Measurements from ENCODE around the gene HK1. TPM values are rescaled to one million over a fixed set of nuclear protein-coding genes. Genes with fewer than 3 reads are reported as not detected.
"Not testable (repeated sequence)": the region's sequence is repeated elsewhere in the genome, so short reads cannot be mapped to it uniquely, and the experiment has no call there.

Gene HK1
- total RNA-seq, 2 experiments from 2014 or later, result 213 to 220 TPM

DNA sequence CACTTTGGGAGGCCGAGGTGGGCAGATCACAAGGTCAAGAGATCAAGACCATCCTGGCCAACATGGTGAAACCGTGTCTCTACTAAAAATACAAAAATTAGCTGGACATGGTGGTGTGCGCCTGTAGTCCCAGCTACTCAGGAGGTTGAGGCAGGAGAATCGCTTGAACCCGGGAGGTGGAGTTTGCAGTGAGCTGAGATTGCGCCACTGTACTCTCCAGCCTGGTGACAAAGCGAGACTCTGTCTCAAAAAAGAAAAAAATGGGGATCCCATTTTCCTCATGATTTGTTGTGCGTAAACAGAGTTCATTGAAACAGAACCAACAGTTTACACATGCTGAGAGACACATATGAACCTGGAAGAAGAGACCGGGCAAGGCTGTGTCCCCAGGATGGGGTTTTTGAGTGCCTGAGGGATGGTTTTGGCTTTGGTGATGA is 55.6 kb downstream of the HK1 start:
- intact Hi-C loops (cut with micrococcal nuclease); H3K9me3 Mint-ChIP-seq; H3K4me3 Mint-ChIP-seq; DNase-seq; H3K27me3 Mint-ChIP-seq: not testable (repeated sequence)
- Mint-ChIP-seq H3K4me1 (ENCODE audit: low read depth) (peaks cover 57% of the 10 kb centered on the region), H3K36me3 (peaks cover 13% of the 10 kb centered on the region), H3K27ac (peak overlapping the region; percentile 72)
- ChIA-PET POLR2A (interaction anchor here (0.6 to 2.1 kb wide), 4 partner anchors 10 to 587 kb away, joined by 3 to 10 read pairs (median 4); no protein-coding TSS in a partner anchor), CTCF (interaction anchor here (0.8 kb wide), 1 partner anchor 10 kb away, joined by 4 read pairs; no protein-coding TSS in a partner anchor)

DNA sequence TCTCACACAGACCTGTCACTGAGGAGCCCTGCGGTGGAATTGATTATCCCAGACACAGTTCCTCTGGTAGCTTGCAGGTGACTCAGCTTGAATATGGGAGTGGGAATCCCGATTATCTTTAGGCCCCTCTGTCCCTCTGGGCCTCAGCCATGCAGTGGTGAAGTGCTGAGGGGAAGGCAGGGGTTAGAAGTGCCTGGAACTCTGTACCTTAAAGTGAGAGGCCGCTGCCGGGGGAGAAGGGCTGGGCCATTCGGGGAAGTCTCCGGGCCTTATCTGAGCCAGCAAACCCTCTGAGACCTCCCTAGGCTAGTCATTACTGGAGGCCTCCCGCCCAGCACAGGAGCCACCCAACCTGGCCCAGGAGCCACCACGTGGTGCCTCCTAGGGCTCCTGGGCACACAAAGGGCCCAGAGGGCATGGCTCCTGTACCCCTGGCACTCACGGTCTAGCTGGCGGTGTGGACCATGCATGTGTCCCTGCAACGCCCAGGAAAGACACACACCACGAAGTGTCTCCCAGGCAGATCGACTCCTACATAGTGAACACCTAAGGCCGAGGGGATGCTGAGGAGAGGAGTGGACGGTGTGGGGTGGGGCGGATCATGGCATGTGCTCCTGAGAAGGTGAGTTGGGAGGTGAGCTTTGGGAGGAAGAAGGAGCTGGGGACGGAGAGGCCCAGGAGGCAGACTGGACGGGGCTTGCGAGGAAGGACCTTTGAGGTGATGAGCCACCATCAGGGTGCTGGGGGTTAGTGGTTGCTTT is 56.2 kb downstream of the HK1 start:
- no peaks in the 10 kb centered on the region for H3K9me3 Mint-ChIP-seq
- H3K27me3 Mint-ChIP-seq, result no peaks in the 10 kb centered on the region
- H3K4me1 Mint-ChIP-seq (ENCODE audit: low read depth), result peaks cover 60% of the 10 kb centered on the region
- no peak for DNase-seq
- H3K27ac Mint-ChIP-seq, result peak overlapping the region; percentile 72
- peaks cover 10% of the 10 kb centered on the region for H3K36me3 Mint-ChIP-seq
- ChIA-PET CTCF (interaction anchor here (1.2 kb wide), 1 partner anchor 15 kb away, joined by 4 read pairs; no protein-coding TSS in a partner anchor), POLR2A (interaction anchor here (0.6 to 2.1 kb wide), 5 partner anchors 11 to 588 kb away, joined by 3 to 10 read pairs (median 4); no protein-coding TSS in a partner anchor)
- H3K4me3 Mint-ChIP-seq, result peak overlapping the region; percentile 54
- intact Hi-C loops (cut with micrococcal nuclease), result no loop called here

DNA sequence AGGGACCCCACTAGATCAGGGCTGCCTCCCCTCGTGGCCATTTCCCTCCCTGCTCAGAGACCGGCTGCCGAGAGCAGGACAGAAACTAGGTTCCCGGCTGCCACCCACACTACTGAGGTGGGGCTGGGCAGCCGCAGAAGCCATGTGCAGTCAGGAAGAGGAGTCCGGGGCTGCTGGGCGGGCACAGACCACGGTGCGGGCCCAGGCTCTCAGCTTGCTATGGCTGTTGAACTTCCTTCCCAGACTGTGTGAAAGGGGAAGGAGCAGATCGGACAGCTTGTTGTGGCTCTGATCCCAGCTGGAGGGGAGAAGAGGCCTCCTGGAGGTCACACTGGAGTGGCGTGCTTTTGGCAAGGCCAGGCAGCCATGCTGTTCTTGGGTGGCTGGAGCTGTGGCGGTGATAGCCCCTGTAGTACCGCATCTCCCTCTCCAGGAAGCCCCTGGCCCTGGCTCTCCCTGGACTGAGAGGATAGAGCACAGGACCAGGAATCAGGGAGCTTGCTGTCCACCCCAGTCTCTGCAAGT is 56.8 kb downstream of the HK1 start:
- peaks cover 5% of the 10 kb centered on the region for H3K36me3 Mint-ChIP-seq
- H3K27me3 Mint-ChIP-seq, result no peaks in the 10 kb centered on the region
- H3K27ac Mint-ChIP-seq, result peak overlapping the region; percentile 72
- H3K4me3 Mint-ChIP-seq, result peak overlapping the region; percentile 54
- CTCF ChIA-PET, result interaction anchor here (1.1 to 1.2 kb wide), 2 partner anchors 16 to 29 kb away, joined by 3 to 4 read pairs; no protein-coding TSS in a partner anchor
- intact Hi-C loops (cut with micrococcal nuclease), result no loop called here
- POLR2A ChIA-PET, result interaction anchor here (1.5 to 2.1 kb wide), 3 partner anchors 14 to 17 kb away, joined by 3 to 10 read pairs (median 6); no protein-coding TSS in a partner anchor
- peak; percentile 56 for DNase-seq
- H3K9me3 Mint-ChIP-seq, result no peaks in the 10 kb centered on the region
- peaks cover 62% of the 10 kb centered on the region for H3K4me1 Mint-ChIP-seq (ENCODE audit: low read depth)

DNA sequence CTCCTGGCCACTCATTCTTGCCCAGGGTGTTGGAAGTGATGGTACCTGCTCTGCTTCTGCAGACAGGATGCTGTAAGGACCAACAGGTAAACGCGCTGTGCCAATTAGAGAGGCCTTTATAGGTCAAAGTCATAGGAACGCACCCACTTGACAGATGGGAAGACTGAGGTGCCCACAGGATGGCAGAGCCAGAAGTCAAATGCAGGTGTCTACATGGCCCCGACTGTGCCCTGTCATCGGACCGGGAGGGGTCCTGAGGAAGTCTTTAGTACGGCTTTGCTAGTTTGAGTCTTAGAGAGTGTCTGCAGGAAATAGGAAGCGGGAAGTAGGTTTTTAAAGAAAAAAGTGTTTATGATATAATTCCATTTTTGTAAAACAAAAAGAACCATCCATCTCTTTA is 57.3 kb downstream of the HK1 start:
- peaks cover 60% of the 10 kb centered on the region for H3K4me1 Mint-ChIP-seq (ENCODE audit: low read depth)
- intact Hi-C loops (cut with micrococcal nuclease), result no loop called here
- no peak overlapping the region for H3K27ac Mint-ChIP-seq
- ChIA-PET CTCF (interaction anchor here (1.1 to 1.2 kb wide), 2 partner anchors 16 to 28 kb away, joined by 3 to 4 read pairs; no protein-coding TSS in a partner anchor), POLR2A (interaction anchor here (1.5 to 2.1 kb wide), 3 partner anchors 15 to 18 kb away, joined by 3 to 10 read pairs (median 6); no protein-coding TSS in a partner anchor)
- peaks cover 2% of the 10 kb centered on the region for H3K36me3 Mint-ChIP-seq
- H3K27me3 Mint-ChIP-seq, result no peaks in the 10 kb centered on the region
- H3K9me3 Mint-ChIP-seq, result no peaks in the 10 kb centered on the region
- DNase-seq, result no peak
- no peak overlapping the region for H3K4me3 Mint-ChIP-seq

DNA sequence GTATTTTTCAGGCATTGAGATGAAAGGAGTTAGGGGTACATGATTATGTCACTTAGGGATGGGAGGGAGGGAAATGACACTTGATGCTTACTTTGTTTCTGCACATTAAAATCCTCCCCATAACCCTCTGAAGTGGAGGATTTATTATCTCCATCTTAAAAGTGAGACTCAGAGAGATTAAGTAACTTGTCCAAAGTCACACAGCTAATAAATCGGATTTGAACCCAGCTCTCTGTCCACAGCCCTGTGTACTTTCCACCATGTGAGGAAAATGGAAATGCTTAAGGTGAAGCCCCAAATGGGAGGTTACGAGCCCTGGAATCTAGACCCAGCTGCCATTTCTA is 58.6 kb downstream of the HK1 start:
- Mint-ChIP-seq H3K4me3 (no peak overlapping the region), H3K27me3 (no peaks in the 10 kb centered on the region), H3K36me3 (peaks cover 1% of the 10 kb centered on the region), H3K4me1 (ENCODE audit: low read depth) (peaks cover 64% of the 10 kb centered on the region), H3K9me3 (no peaks in the 10 kb centered on the region), H3K27ac (no peak overlapping the region)
- CTCF ChIA-PET, result no interaction called here
- POLR2A ChIA-PET, result interaction anchor here (1.6 kb wide), 1 partner anchor 18 kb away, joined by 6 read pairs; no protein-coding TSS in a partner anchor
- intact Hi-C loops (cut with micrococcal nuclease), result no loop called here
- DNase-seq, result no peak

DNA sequence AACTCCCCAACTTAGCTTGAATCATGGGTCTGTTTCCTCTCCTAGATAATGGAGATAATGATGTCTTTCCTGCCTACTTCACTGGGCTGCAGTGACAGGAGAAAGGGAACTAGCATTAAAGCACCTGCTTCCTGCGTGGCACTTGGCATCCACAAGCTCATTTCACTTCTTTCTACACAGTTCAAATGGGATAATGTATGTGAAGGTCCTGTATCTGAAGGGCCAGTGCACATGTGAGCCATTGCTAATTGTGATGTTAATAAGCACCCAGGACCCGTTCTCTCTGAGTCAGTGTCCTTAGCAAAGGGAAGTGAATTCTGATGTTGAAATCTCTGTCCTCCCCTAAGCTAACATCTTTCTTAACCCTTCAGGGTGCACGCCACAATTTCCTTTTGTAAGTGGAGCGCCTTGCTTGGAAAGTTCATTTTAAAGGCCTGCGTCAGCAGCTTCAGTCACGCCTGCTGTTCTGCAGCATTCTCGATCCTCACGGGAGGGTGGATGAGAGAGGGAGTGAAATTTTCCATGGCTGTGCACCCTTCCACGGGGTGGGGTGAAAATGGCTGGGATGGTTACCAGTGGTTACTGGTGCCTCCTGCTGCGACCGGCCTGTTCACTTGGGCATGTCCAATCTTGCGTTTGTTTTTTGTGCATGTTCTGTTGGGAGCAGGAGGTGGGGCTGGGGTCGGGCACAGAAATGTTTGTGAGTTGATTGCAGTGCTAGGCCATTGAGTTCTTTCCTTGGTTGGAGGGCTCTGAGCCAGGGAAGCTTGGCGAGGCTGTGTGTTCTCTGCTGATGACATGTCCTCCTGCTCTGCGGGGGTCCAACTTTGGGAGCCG is 59.2 kb downstream of the HK1 start:
- Mint-ChIP-seq H3K36me3 (peaks cover 1% of the 10 kb centered on the region), H3K27me3 (no peaks in the 10 kb centered on the region), H3K27ac (no peak overlapping the region), H3K9me3 (no peaks in the 10 kb centered on the region), H3K4me3 (no peak overlapping the region), H3K4me1 (ENCODE audit: low read depth) (peaks cover 65% of the 10 kb centered on the region)
- no peak for DNase-seq
- intact Hi-C loops (cut with micrococcal nuclease), result no loop called here
- CTCF ChIA-PET, result no interaction called here
- POLR2A ChIA-PET, result interaction anchor here (1.6 kb wide), 1 partner anchor 19 kb away, joined by 6 read pairs; no protein-coding TSS in a partner anchor

DNA sequence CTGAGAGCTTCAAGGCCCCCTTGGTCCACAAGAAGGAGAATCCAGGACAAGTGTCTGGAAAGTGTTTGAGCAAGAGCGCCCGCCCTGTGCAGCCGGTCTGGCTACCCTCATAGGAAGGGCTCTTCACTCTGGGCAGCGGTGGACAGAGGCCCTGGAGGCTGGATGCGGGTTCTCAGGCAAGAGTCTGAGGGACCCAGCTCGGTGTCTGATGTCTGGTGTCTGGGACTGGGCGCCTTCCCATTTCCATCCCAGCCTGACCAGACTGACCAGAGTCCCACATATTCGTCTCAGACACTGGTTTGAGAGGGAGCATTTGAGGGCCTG is 59.8 kb downstream of the HK1 start:
- Mint-ChIP-seq H3K9me3 (no peaks in the 10 kb centered on the region), H3K4me3 (no peak overlapping the region), H3K4me1 (ENCODE audit: low read depth) (peaks cover 66% of the 10 kb centered on the region), H3K36me3 (peaks cover 4% of the 10 kb centered on the region), H3K27ac (no peak overlapping the region), H3K27me3 (no peaks in the 10 kb centered on the region)
- POLR2A ChIA-PET, result interaction anchor here (1.6 kb wide), 1 partner anchor 19 kb away, joined by 6 read pairs; no protein-coding TSS in a partner anchor
- intact Hi-C loops (cut with micrococcal nuclease), result no loop called here
- no peak for DNase-seq
- CTCF ChIA-PET, result no interaction called here

DNA sequence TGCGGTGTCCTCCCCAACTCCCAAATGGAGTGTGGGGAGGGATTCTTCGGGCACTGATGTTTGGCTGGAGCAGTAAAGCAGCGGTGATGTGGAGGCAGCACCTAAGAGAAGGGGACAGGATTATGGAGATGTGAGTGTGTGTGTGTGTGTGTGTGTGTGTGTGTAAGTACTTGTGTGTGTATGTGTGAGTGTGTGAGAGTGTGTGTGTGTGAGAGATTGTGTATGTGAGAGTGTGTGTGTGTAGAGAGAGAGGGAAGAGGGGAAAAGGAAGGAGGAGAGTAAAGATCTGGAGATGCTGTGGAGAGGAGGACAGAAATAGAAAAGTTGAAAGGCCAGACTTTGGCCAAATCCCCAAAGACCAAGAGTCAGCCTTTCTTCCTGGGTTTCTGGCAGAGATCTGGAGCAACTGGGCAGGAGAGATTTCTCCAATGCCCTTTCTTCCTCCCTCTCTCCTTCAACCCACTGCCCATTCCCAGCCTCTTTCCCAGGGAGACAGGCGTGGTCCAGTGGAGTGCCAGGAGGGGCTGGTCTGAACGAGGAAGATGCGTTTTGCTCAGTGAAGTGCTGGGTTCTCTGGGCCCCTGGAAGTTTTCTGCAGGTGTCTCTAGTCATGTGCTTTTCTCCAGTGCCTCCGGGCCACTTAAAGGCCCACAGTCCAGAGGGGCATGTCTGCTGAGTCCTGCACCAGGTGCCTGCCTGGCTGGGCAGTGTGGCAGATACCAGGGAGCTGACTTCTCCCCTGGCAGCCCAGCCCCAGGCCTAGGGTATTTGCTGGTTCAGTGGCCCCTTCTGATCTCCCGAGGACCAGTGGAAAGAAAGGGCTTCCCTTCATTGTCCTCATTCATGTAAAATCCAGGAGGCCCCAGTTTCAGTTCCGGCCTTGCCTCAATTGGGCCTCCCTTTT is 60.5 kb downstream of the HK1 start:
- CTCF ChIA-PET, result interaction anchor here (0.9 kb wide), 1 partner anchor 69 kb away, joined by 3 read pairs; no protein-coding TSS in a partner anchor
- H3K4me1 Mint-ChIP-seq (ENCODE audit: low read depth), result peaks cover 73% of the 10 kb centered on the region
- H3K27ac Mint-ChIP-seq, result no peak overlapping the region
- POLR2A ChIA-PET, result no interaction called here
- H3K27me3 Mint-ChIP-seq, result no peaks in the 10 kb centered on the region
- intact Hi-C loops (cut with micrococcal nuclease), result no loop called here
- DNase-seq, result no peak
- H3K36me3 Mint-ChIP-seq, result peaks cover 8% of the 10 kb centered on the region
- H3K4me3 Mint-ChIP-seq, result no peak overlapping the region
- H3K9me3 Mint-ChIP-seq, result no peaks in the 10 kb centered on the region

DNA sequence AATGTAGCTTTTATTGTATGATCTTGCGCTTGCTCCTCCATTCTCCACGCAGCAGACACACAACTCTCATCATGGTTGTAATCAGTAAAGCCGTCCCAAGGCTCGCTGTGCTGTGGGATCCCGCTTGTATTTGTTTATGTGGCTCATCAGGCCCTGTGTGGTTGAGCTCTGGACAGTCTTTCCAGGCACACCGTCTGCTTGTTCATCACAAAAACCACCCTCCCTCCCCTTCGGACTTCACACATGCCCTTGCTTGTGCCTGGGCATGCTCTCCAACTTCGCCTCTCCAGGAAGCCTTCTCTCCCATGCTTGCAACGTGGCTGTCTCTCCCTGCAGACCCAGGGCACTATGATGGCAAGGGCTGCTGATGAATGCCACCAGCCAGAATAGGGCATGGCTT is 62.4 kb downstream of the HK1 start:
- H3K9me3 Mint-ChIP-seq, result no peaks in the 10 kb centered on the region
- no peak overlapping the region for H3K27ac Mint-ChIP-seq
- POLR2A ChIA-PET, result no interaction called here
- intact Hi-C loops (cut with micrococcal nuclease), result no loop called here
- H3K4me1 Mint-ChIP-seq (ENCODE audit: low read depth), result peaks cover 73% of the 10 kb centered on the region
- H3K4me3 Mint-ChIP-seq, result no peak overlapping the region
- CTCF ChIA-PET, result interaction anchor here (1.3 kb wide), 1 partner anchor 52 kb away, joined by 4 read pairs; no protein-coding TSS in a partner anchor
- no peak for DNase-seq
- H3K27me3 Mint-ChIP-seq, result no peaks in the 10 kb centered on the region
- peaks cover 20% of the 10 kb centered on the region for H3K36me3 Mint-ChIP-seq

DNA sequence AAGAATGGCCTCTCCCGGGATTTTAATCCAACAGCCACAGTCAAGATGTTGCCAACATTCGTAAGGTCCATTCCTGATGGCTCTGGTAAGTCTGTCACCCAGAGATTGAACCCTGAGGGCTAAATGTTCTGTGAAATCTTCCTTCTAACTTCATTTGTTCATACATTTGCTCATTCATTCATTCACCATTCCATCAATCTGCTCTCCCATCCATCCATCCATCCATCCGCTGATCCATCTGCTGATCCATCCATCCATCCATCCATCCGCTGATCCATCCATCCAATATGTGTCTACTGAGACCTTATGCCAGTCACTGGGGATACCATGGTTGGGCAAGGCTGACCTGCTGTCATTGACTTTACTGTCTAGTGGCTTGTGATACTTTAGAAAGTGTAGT is 65.6 kb downstream of the HK1 start:
- Mint-ChIP-seq H3K27ac (peak overlapping the region; percentile 74), H3K4me1 (ENCODE audit: low read depth) (peaks cover 80% of the 10 kb centered on the region), H3K27me3 (no peaks in the 10 kb centered on the region), H3K9me3 (no peaks in the 10 kb centered on the region), H3K4me3 (no peak overlapping the region), H3K36me3 (peaks cover 37% of the 10 kb centered on the region)
- no peak for DNase-seq
- intact Hi-C loops (cut with micrococcal nuclease), result no loop called here
- ChIA-PET POLR2A (no interaction called here), CTCF (interaction anchor here (0.5 kb wide), 1 partner anchor 24 kb away, joined by 3 read pairs; no protein-coding TSS in a partner anchor)
